ENCODE results near the gene CNDP2. TPM values are rescaled to one million over a fixed set of nuclear protein-coding genes. Genes with fewer than 3 reads are reported as not detected.

The CNDP2 gene
- total and polyA plus RNA-seq, 2 of the 13 experiments (the other 11 are each of a cell fraction or from before 2014, with no cell fraction given), result 64.7 to 80.8 TPM

DNA sequence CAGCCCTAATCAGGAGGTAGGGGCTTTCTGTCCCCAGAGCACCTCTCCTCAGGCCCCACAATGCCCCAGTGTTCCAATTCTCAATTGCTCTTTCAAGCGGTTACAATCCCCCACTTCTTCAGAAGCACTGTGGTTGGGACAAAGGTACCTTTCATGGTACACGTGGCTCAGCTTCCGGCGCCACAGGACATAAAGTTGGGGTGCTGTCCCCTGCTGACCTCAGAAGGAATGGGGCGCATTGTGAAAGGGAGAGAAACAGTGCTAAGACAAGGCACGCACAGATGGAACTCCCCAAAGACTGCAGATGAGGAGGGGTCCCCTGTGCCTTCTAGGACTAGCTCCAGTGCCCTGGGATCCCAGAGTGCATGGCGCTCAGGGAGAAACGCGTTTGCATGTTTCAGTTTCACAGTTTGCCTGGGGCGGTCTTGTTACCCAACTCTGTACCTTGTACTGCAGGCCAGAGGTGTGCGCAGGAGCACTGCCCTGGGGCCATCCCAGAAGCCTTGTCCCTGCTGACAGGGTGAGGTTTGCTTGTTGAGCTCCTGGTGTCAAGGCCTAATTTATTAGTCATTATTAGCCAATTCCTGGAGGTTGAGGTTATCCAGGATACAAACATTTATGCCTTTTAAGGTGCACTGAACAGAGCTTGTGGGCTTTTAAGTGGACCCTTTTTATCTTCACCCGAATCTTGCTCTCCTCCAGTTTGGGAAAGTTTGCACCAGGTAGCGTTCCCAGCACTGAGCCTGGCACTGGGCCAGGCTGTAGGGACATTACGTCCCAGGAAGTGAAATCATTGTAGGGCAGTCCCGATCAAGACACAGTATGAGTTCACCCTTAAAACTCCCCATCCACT is 45.8 kb downstream of the CNDP2 start (continued):
- TF ChIP-seq, protein P1, sequence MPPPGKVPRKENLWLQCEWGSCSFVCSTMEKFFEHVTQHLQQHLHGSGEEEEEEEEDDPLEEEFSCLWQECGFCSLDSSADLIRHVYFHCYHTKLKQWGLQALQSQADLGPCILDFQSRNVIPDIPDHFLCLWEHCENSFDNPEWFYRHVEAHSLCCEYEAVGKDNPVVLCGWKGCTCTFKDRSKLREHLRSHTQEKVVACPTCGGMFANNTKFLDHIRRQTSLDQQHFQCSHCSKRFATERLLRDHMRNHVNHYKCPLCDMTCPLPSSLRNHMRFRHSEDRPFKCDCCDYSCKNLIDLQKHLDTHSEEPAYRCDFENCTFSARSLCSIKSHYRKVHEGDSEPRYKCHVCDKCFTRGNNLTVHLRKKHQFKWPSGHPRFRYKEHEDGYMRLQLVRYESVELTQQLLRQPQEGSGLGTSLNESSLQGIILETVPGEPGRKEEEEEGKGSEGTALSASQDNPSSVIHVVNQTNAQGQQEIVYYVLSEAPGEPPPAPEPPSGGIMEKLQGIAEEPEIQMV (CRISPR knock-in tag; IDR thresholded peaks at IDR 0.05; ENCODE audit: low read depth), result peak; percentile 24; the same call in 1 of the 2 replicates
- TF ChIP-seq ZNF570 (CRISPR knock-in tag; IDR thresholded peaks at IDR 0.05; ENCODE audit: borderline replicate concordance) (no peak), GATAD1 (CRISPR knock-in tag; IDR thresholded peaks at IDR 0.05) (peak; percentile 40), PITX1 (CRISPR knock-in tag; IDR thresholded peaks at IDR 0.05) (peak; percentile 78; the same call in 1 of the 2 replicates), HNRNPK (IDR thresholded peaks at IDR 0.05; ENCODE audit: low read depth, low read length, poor library complexity, severe bottlenecking) (no peak), ZNF710 (CRISPR knock-in tag; IDR thresholded peaks at IDR 0.05; ENCODE audit: borderline replicate concordance) (peak; percentile 40; the same call in 1 of the 2 replicates), ZNF563 (CRISPR knock-in tag; IDR thresholded peaks at IDR 0.05) (peak; percentile 74; the same call in 1 of the 2 replicates), TBX2 (CRISPR knock-in tag; IDR thresholded peaks at IDR 0.05; ENCODE audit: borderline replicate concordance) (peak; percentile 98), ESRRA (CRISPR knock-in tag; IDR thresholded peaks at IDR 0.05; ENCODE audit: low read depth) (peak; percentile 83), ZBTB38 (CRISPR knock-in tag; IDR thresholded peaks at IDR 0.05) (peak; percentile 68; the same call in 1 of the 2 replicates), GATAD2A (CRISPR knock-in tag; IDR thresholded peaks at IDR 0.05) (peak; percentile 85), ZNF333 (CRISPR knock-in tag; IDR thresholded peaks at IDR 0.05; ENCODE audit: borderline replicate concordance) (no peak), ATF7 (IDR thresholded peaks at IDR 0.05) (0 out of 2 replicates have a peak, but pooled peaks have one; percentile 25), ATF7 (CRISPR knock-in tag; IDR thresholded peaks at IDR 0.05) (peak; percentile 80), U2AF2 (IDR thresholded peaks at IDR 0.05; ENCODE audit: low read depth, low read length) (no peak), CEBPG (CRISPR knock-in tag; IDR thresholded peaks at IDR 0.05) (peak; percentile 92), GMEB1 (CRISPR knock-in tag; IDR thresholded peaks at IDR 0.05; ENCODE audit: borderline replicate concordance) (peak; percentile 61; the same call in 1 of the 2 replicates), TMF1 (CRISPR knock-in tag; IDR thresholded peaks at IDR 0.05; ENCODE audit: low read depth) (no peak), CCDC6 (CRISPR knock-in tag; IDR thresholded peaks at IDR 0.05) (peak; percentile 40; the same call in 1 of the 2 replicates), ZBTB7A (CRISPR knock-in tag; IDR thresholded peaks at IDR 0.05) (peak; percentile 61)
- TF ChIP-seq, protein P2, sequence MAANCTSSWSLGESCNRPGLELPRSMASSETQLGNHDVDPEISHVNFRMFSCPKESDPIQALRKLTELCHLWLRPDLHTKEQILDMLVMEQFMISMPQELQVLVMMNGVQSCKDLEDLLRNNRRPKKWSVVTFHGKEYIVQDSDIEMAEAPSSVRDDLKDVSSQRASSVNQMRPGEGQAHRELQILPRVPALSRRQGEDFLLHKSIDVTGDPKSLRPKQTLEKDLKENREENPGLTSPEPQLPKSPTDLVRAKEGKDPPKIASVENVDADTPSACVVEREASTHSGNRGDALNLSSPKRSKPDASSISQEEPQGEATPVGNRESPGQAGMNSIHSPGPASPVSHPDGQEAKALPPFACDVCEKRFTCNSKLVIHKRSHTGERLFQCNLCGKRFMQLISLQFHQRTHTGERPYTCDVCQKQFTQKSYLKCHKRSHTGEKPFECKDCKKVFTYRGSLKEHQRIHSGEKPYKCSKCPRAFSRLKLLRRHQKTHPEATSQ (CRISPR knock-in tag; IDR thresholded peaks at IDR 0.05; ENCODE audit: borderline replicate concordance), result no peak
- TF ChIP-seq, protein P3, sequence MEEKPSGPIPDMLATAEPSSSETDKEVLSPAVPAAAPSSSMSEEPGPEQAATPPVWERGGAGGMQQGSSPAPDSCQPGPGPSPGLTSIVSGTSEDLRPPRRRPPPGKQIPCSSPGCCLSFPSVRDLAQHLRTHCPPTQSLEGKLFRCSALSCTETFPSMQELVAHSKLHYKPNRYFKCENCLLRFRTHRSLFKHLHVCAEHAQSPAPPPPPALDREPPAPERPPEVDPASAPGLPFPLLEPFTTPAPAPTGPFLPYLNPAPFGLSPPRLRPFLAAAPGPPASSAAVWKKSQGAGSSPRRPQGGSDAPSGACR (CRISPR knock-in tag; IDR thresholded peaks at IDR 0.05), result peak; percentile 74; the same call in 1 of the 2 replicates

Measured in HepG2 (cell line).